Neural crest cell (in vitro differentiated cells): Measurements from ENCODE around the gene C16orf74. TPM values are rescaled to one million over a fixed set of nuclear protein-coding genes. Genes with fewer than 3 reads are reported as not detected.
A peak's percentile ranks its signal among the peaks of the same experiment; 100 is the strongest.

Experiments used
- DNase-seq: peaks from one replicate; pipeline ENCODE4 v3.0.0; 2021; ENCODE audit warnings: low read depth, mixed read lengths, low spot score
- H3K27ac Mint-ChIP-seq: one replicate; pipeline ENCODE4 v1.8.0; 2021; ENCODE audit warnings: mild to moderate bottlenecking, mixed read lengths; ENCODE audit not compliant: unreplicated experiment
- H3K27me3 Mint-ChIP-seq: 2 replicates; pipeline ENCODE4 v1.8.0; 2021; ENCODE audit warnings: low read depth, mild to moderate bottlenecking, mixed read lengths
- H3K36me3 Mint-ChIP-seq: 2 replicates; pipeline ENCODE4 v1.8.0; 2021; ENCODE audit warnings: low read depth, mild to moderate bottlenecking, mixed read lengths
- H3K4me1 Mint-ChIP-seq: 2 replicates; pipeline ENCODE4 v1.8.0; 2021; ENCODE audit warnings: mixed read lengths
- H3K4me3 Mint-ChIP-seq: one replicate; pipeline ENCODE4 v1.8.0; 2021; ENCODE audit warnings: mild to moderate bottlenecking, mixed read lengths
- H3K9me3 Mint-ChIP-seq: 2 replicates; pipeline ENCODE4 v1.8.0; 2021; ENCODE audit warnings: mixed read lengths
- CTCF ChIP-seq: fragments of 200-600 bp; sonication (generic); conservative IDR thresholded peaks from 2 replicates; pipeline ENCODE4 v1.5.0; 2021; ENCODE audit warnings: antibody characterized with exemption, mild to moderate bottlenecking
- total RNA-seq: library from RNA; stranded (reverse); gene quantifications from 2 replicates; pipeline ENCODE4 v1.2.1, GENCODE V29; 2021

C16orf74 gene
- total RNA-seq, 1 donor from 2014 or later: 1.2 TPM

GRCh38 chr16:85665373-85665740 is 85.5 kb downstream of the C16orf74 start:
- H3K4me1 Mint-ChIP-seq: peaks cover 21% of the 10 kb centered on the region
- H3K9me3 Mint-ChIP-seq: no peaks in the 10 kb centered on the region
- peaks cover 11% of the 10 kb centered on the region for H3K27me3 Mint-ChIP-seq
- peaks cover 20% of the 10 kb centered on the region for H3K36me3 Mint-ChIP-seq
- DNase-seq: no peak
- no peak for TF ChIP-seq CTCF
- H3K27ac Mint-ChIP-seq: peak overlapping the region; percentile 45
- H3K4me3 Mint-ChIP-seq: no peak overlapping the region

- Mint-ChIP-seq H3K4me1 (peaks cover 24% of the 10 kb centered on the region), H3K27ac (no peak overlapping the region), H3K36me3 (peaks cover 22% of the 10 kb centered on the region), H3K27me3 (peaks cover 12% of the 10 kb centered on the region), H3K9me3 (no peaks in the 10 kb centered on the region), H3K4me3 (peak overlapping the region; percentile 34)
- DNase-seq: no peak
- TF ChIP-seq CTCF: no peak
Observed at GRCh38 chr16:85664580-85665372, 86.1 kb downstream of the C16orf74 start.

- peak overlapping the region; percentile 81 for H3K27ac Mint-ChIP-seq
- peaks cover 30% of the 10 kb centered on the region for H3K4me1 Mint-ChIP-seq
- TF ChIP-seq CTCF: no peak
- H3K36me3 Mint-ChIP-seq: peaks cover 25% of the 10 kb centered on the region
- no peaks in the 10 kb centered on the region for H3K9me3 Mint-ChIP-seq
- DNase-seq: no peak
- no peak overlapping the region for H3K4me3 Mint-ChIP-seq
- H3K27me3 Mint-ChIP-seq: peaks cover 15% of the 10 kb centered on the region
Observed at GRCh38 chr16:85663891-85664321, 87.0 kb downstream of the C16orf74 start.

GRCh38 chr16:85662976-85663830 is 87.7 kb downstream of the C16orf74 start:
- Mint-ChIP-seq H3K27ac (peak overlapping the region; percentile 81), H3K27me3 (peaks cover 15% of the 10 kb centered on the region), H3K36me3 (peaks cover 25% of the 10 kb centered on the region), H3K4me1 (peaks cover 30% of the 10 kb centered on the region), H3K9me3 (no peaks in the 10 kb centered on the region), H3K4me3 (peak overlapping the region; percentile 80)
- TF ChIP-seq CTCF: no peak
- no peak for DNase-seq

GRCh38 chr16:85662482-85662812 is 88.4 kb downstream of the C16orf74 start:
- Mint-ChIP-seq H3K4me1 (peaks cover 30% of the 10 kb centered on the region), H3K9me3 (no peaks in the 10 kb centered on the region), H3K27ac (peak overlapping the region; percentile 83), H3K36me3 (peaks cover 25% of the 10 kb centered on the region), H3K4me3 (peak overlapping the region; percentile 80), H3K27me3 (peaks cover 15% of the 10 kb centered on the region)
- no peak for TF ChIP-seq CTCF
- peak; percentile 68 for DNase-seq
